ENCODE measurements around the gene INIP. TPM values are rescaled to one million over a fixed set of nuclear protein-coding genes. Genes with fewer than 3 reads are reported as not detected.

INIP gene
- total and polyA plus RNA-seq, 4 experiments from 2014 or later: 25.2 to 44.6 (median 38.2) TPM

DNA sequence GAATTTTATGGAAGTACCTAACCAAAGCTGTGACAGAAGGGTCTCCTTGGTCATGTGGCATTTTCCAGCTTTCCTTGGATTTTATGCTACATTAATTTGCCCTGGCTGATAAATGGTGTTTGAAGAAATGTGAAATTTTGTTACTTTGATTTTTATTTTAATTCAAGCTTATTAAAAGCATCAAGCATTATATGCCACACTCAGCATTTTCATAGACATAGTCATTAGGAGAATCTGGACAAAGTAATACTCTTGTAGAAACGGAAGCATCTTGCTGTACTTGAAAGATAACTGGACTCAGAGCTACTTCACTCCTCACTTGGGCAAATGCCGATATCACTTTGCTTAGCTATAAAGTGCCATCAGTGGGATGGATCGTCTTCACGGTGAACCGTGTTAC, 54.2 kb downstream of the INIP start:
- no peak overlapping the region for H3K27ac ChIP-seq (ENCODE audit: low read depth, low read length)
- ChIA-PET CTCF (ENCODE audit: partially characterized antibody) (interaction anchor here (0.8 to 1.2 kb wide), 3 partner anchors 10 to 219 kb away, joined by 3 to 4 read pairs (median 3); no protein-coding TSS in a partner anchor), POLR2A (ENCODE audit: partially characterized antibody) (no interaction called here)
- no peaks in the 10 kb centered on the region for H3K36me3 Mint-ChIP-seq
- intact Hi-C loops (cut with micrococcal nuclease): no loop called here
- H3K27me3 Mint-ChIP-seq: peaks cover 0 to 1% of the 10 kb centered on the region in 2 donors
- H3K4me1 Mint-ChIP-seq: no peaks in the 10 kb centered on the region
- no peaks in the 10 kb centered on the region for H3K27me3 ChIP-seq (ENCODE audit: insufficient read depth, low read length)
- H3K27ac Mint-ChIP-seq: no peak overlapping the region
- no peaks in the 10 kb centered on the region for H3K4me1 ChIP-seq (ENCODE audit: insufficient read depth, low read length)
- no peak overlapping the region for H3K4me3 ChIP-seq (ENCODE audit: low read length in 2 of 2)
- no peaks in the 10 kb centered on the region for H3K9me3 Mint-ChIP-seq
- H3K4me3 Mint-ChIP-seq: no peak overlapping the region
- no peaks in the 10 kb centered on the region for H3K9me3 ChIP-seq (ENCODE audit: control insufficient read depth in 1 of 2, low read length in 2 of 2)
- no peaks in the 10 kb centered on the region for H3K36me3 ChIP-seq (ENCODE audit: insufficient read depth, low read length)
- no peak for DNase-seq

- H3K27ac ChIP-seq (ENCODE audit: low read depth, low read length): no peak overlapping the region
- Mint-ChIP-seq H3K36me3 (no peaks in the 10 kb centered on the region), H3K9me3 (no peaks in the 10 kb centered on the region), H3K27ac (no peak overlapping the region), H3K27me3 (peaks cover 0 to 1% of the 10 kb centered on the region in 2 donors), H3K4me3 (no peak overlapping the region), H3K4me1 (no peaks in the 10 kb centered on the region)
- no peaks in the 10 kb centered on the region for H3K36me3 ChIP-seq (ENCODE audit: insufficient read depth, low read length)
- POLR2A ChIA-PET (ENCODE audit: partially characterized antibody): no interaction called here
- CTCF ChIA-PET (ENCODE audit: partially characterized antibody): no interaction called here
- H3K4me3 ChIP-seq (ENCODE audit: low read length in 2 of 2): no peak overlapping the region
- no peak for DNase-seq
- intact Hi-C loops (cut with micrococcal nuclease): no loop called here
- H3K9me3 ChIP-seq (ENCODE audit: control insufficient read depth in 1 of 2, low read length in 2 of 2): no peaks in the 10 kb centered on the region
- no peaks in the 10 kb centered on the region for H3K27me3 ChIP-seq (ENCODE audit: insufficient read depth, low read length)
- H3K4me1 ChIP-seq (ENCODE audit: insufficient read depth, low read length): no peaks in the 10 kb centered on the region
These were observed 58.0 kb downstream of the INIP start for GRCh38 chr9:112659906-112660305.

GRCh38 chr9:112655668-112656067, 62.2 kb downstream of the INIP start:
- intact Hi-C loops (cut with micrococcal nuclease): no loop called here
- Mint-ChIP-seq H3K27ac (no peak overlapping the region), H3K36me3 (no peaks in the 10 kb centered on the region), H3K27me3 (peaks cover 0 to 1% of the 10 kb centered on the region in 2 donors), H3K9me3 (peaks cover 0 to 2% (median 0%) of the 10 kb centered on the region in 8 donors), H3K4me1 (no peaks in the 10 kb centered on the region), H3K4me3 (no peak overlapping the region)
- Histone ChIP-seq H3K36me3 (ENCODE audit: insufficient read depth, low read length) (no peaks in the 10 kb centered on the region), H3K27ac (ENCODE audit: low read depth, low read length) (no peak overlapping the region), H3K4me1 (ENCODE audit: insufficient read depth, low read length) (no peaks in the 10 kb centered on the region), H3K9me3 (ENCODE audit: control insufficient read depth in 1 of 2, low read length in 2 of 2) (no peaks in the 10 kb centered on the region), H3K27me3 (ENCODE audit: insufficient read depth, low read length) (no peaks in the 10 kb centered on the region), H3K4me3 (ENCODE audit: low read length in 2 of 2) (no peak overlapping the region)
- ChIA-PET POLR2A (ENCODE audit: partially characterized antibody) (no interaction called here), CTCF (ENCODE audit: partially characterized antibody) (no interaction called here)
- DNase-seq: no peak

GRCh38 chr9:112654282-112654681, 63.6 kb downstream of the INIP start:
- Mint-ChIP-seq H3K4me3 (no peak overlapping the region), H3K27me3 (no peaks in the 10 kb centered on the region), H3K4me1 (no peaks in the 10 kb centered on the region), H3K36me3 (peaks cover 0 to 2% of the 10 kb centered on the region in 2 donors), H3K27ac (no peak overlapping the region), H3K9me3 (peaks cover 0 to 13% (median 10%) of the 10 kb centered on the region in 8 donors)
- Histone ChIP-seq H3K4me3 (ENCODE audit: low read length in 2 of 2) (no peak overlapping the region), H3K9me3 (ENCODE audit: control insufficient read depth in 1 of 2, low read length in 2 of 2) (no peaks in the 10 kb centered on the region), H3K27ac (ENCODE audit: low read depth, low read length) (no peak overlapping the region), H3K36me3 (ENCODE audit: insufficient read depth, low read length) (no peaks in the 10 kb centered on the region), H3K4me1 (ENCODE audit: insufficient read depth, low read length) (no peaks in the 10 kb centered on the region), H3K27me3 (ENCODE audit: insufficient read depth, low read length) (no peaks in the 10 kb centered on the region)
- DNase-seq: no peak
- intact Hi-C loops (cut with micrococcal nuclease): no loop called here
- CTCF ChIA-PET (ENCODE audit: partially characterized antibody): interaction anchor here (0.9 kb wide), 1 partner anchor 9 kb away, joined by 3 read pairs; no protein-coding TSS in a partner anchor
- POLR2A ChIA-PET (ENCODE audit: partially characterized antibody): no interaction called here

- intact Hi-C loops (cut with micrococcal nuclease): no loop called here
- H3K27ac ChIP-seq (ENCODE audit: low read depth, low read length): no peak overlapping the region
- H3K9me3 Mint-ChIP-seq: peaks cover 6 to 46% (median 38%) of the 10 kb centered on the region in 8 donors
- H3K36me3 Mint-ChIP-seq: peaks cover 16 to 22% of the 10 kb centered on the region in 2 donors
- H3K27ac Mint-ChIP-seq: no peak overlapping the region
- no peaks in the 10 kb centered on the region for H3K27me3 ChIP-seq (ENCODE audit: insufficient read depth, low read length)
- no peak overlapping the region for H3K4me3 Mint-ChIP-seq
- no peak overlapping the region for H3K4me3 ChIP-seq (ENCODE audit: low read length in 2 of 2)
- no peaks in the 10 kb centered on the region for H3K4me1 Mint-ChIP-seq
- no peaks in the 10 kb centered on the region for H3K9me3 ChIP-seq (ENCODE audit: control insufficient read depth in 1 of 2, low read length in 2 of 2)
- CTCF ChIA-PET (ENCODE audit: partially characterized antibody): no interaction called here
- peaks cover 3 to 5% of the 10 kb centered on the region in 2 donors for H3K27me3 Mint-ChIP-seq
- H3K4me1 ChIP-seq (ENCODE audit: insufficient read depth, low read length): no peaks in the 10 kb centered on the region
- POLR2A ChIA-PET (ENCODE audit: partially characterized antibody): no interaction called here
- DNase-seq: no peak
- H3K36me3 ChIP-seq (ENCODE audit: insufficient read depth, low read length): no peaks in the 10 kb centered on the region
These were observed 69.3 kb downstream of the INIP start for GRCh38 chr9:112648624-112649023.

DNA sequence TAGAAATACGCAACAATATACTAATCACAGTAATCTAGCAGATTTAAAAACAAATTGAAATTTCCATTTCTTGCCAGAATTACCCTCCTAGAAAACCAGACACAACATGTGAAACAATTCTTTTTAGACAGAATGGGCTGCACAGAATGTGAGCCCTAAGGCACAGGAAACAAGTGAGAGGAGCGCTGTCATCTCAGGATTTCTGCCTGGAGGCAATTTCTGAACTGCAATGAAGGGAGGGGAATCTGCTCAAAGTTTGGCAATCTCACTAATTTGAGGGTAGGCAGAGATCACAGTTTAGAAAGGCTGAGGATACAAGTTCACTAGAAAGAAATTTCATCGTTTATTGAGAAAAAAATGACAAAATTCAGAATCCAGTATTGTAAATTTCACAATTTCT, 70.3 kb downstream of the INIP start:
- no peak overlapping the region for H3K27ac ChIP-seq (ENCODE audit: low read depth, low read length)
- H3K27ac Mint-ChIP-seq: no peak overlapping the region

DNA sequence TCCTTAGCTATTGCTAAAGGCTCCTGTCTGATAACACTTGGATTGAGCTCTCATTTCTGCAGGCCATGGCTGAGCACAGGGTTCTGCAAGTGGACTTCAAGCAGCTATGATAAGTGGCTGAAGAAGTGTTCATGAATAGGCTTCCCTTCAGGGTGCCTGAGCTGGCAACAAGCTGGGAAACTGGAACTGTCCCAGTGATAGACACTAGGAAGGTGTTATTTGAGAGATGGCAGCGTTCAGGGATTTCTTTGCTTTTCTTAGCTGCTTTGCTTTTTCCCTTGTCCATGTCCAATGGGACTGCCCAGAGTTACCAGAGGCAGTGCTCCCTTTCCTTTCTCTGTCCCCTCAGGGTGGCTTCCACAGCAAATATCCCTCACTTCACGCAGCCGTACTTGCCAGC, 75.8 kb downstream of the INIP start:
- H3K9me3 Mint-ChIP-seq: peaks cover 0 to 41% (median 35%) of the 10 kb centered on the region in 8 donors
- CTCF ChIA-PET (ENCODE audit: partially characterized antibody): interaction anchor here (1.5 kb wide), 1 partner anchor 151 kb away, joined by 4 read pairs; no protein-coding TSS in a partner anchor
- no peak overlapping the region for H3K4me3 Mint-ChIP-seq

More for the DNA sequence above, 70.3 kb downstream of the INIP start:
- Histone ChIP-seq H3K36me3 (ENCODE audit: insufficient read depth, low read length) (no peaks in the 10 kb centered on the region), H3K4me3 (ENCODE audit: low read length in 2 of 2) (no peak overlapping the region), H3K9me3 (ENCODE audit: control insufficient read depth in 1 of 2, low read length in 2 of 2) (no peaks in the 10 kb centered on the region), H3K27me3 (ENCODE audit: insufficient read depth, low read length) (no peaks in the 10 kb centered on the region), H3K4me1 (ENCODE audit: insufficient read depth, low read length) (no peaks in the 10 kb centered on the region)
- Mint-ChIP-seq H3K36me3 (peaks cover 16 to 22% of the 10 kb centered on the region in 2 donors), H3K4me3 (no peak overlapping the region), H3K4me1 (no peaks in the 10 kb centered on the region), H3K27me3 (peaks cover 5% of the 10 kb centered on the region in 2 donors), H3K9me3 (peaks cover 6 to 46% (median 38%) of the 10 kb centered on the region in 8 donors)
- DNase-seq: no peak
- intact Hi-C loops (cut with micrococcal nuclease): no loop called here
- ChIA-PET CTCF (ENCODE audit: partially characterized antibody) (no interaction called here), POLR2A (ENCODE audit: partially characterized antibody) (no interaction called here)

GRCh38 chr9:112640311-112640710, 77.6 kb downstream of the INIP start:
- H3K36me3 ChIP-seq (ENCODE audit: insufficient read depth, low read length): no peaks in the 10 kb centered on the region
- DNase-seq: no peak
- Mint-ChIP-seq H3K4me3 (no peak overlapping the region), H3K27me3 (peaks cover 7 to 13% of the 10 kb centered on the region in 2 donors), H3K36me3 (peaks cover 11 to 22% of the 10 kb centered on the region in 2 donors), H3K4me1 (no peaks in the 10 kb centered on the region), H3K9me3 (peaks cover 0 to 30% (median 23%) of the 10 kb centered on the region in 8 donors), H3K27ac (no peak overlapping the region)
- H3K9me3 ChIP-seq (ENCODE audit: control insufficient read depth in 1 of 2, low read length in 2 of 2): no peaks in the 10 kb centered on the region
- no peaks in the 10 kb centered on the region for H3K4me1 ChIP-seq (ENCODE audit: insufficient read depth, low read length)
- ChIA-PET CTCF (ENCODE audit: partially characterized antibody) (no interaction called here), POLR2A (ENCODE audit: partially characterized antibody) (no interaction called here)
- H3K27ac ChIP-seq (ENCODE audit: low read depth, low read length): no peak overlapping the region
- H3K4me3 ChIP-seq (ENCODE audit: low read length in 2 of 2): no peak overlapping the region
- intact Hi-C loops (cut with micrococcal nuclease): no loop called here
- no peaks in the 10 kb centered on the region for H3K27me3 ChIP-seq (ENCODE audit: insufficient read depth, low read length)

More for the DNA sequence above, 75.8 kb downstream of the INIP start:
- Histone ChIP-seq H3K27me3 (ENCODE audit: insufficient read depth, low read length) (no peaks in the 10 kb centered on the region), H3K36me3 (ENCODE audit: insufficient read depth, low read length) (no peaks in the 10 kb centered on the region), H3K27ac (ENCODE audit: low read depth, low read length) (no peak overlapping the region), H3K4me3 (ENCODE audit: low read length in 2 of 2) (no peak overlapping the region), H3K4me1 (ENCODE audit: insufficient read depth, low read length) (no peaks in the 10 kb centered on the region), H3K9me3 (ENCODE audit: control insufficient read depth in 1 of 2, low read length in 2 of 2) (no peaks in the 10 kb centered on the region)
- intact Hi-C loops (cut with micrococcal nuclease): no loop called here
- no peak for DNase-seq
- Mint-ChIP-seq H3K4me1 (no peaks in the 10 kb centered on the region), H3K36me3 (peaks cover 18 to 37% of the 10 kb centered on the region in 2 donors), H3K27ac (no peak overlapping the region), H3K27me3 (peaks cover 7 to 13% of the 10 kb centered on the region in 2 donors)
- POLR2A ChIA-PET (ENCODE audit: partially characterized antibody): no interaction called here
